ENCODE results near the gene EPN2. TPM values are rescaled to one million over a fixed set of nuclear protein-coding genes. Genes with fewer than 3 reads are reported as not detected.

EPN2 gene
- total and polyA plus RNA-seq, 10 of the 15 experiments (the other 5 are each of a cell fraction or from before 2014, with no cell fraction given), result 0.26 to 8.4 (median 4.7) TPM

DNA sequence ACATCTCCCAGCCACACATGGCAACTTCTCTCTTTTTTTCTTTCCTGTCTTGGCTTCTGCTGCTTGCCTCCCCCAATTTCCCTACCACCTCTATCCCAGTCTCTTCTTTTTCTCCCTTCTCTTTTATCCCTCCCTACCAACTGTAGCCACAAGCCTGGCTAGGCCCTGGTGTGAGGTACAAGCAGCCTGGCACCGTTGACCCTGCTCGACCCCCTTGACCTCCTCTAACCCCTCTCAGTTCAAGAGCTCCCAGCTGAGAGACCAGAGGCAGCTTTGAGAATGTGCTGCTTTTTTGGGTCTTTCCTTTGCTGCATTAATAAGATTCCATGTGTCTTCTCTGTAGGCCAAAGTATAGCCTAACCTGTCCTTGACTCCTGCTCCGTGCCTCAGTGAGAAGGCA, 93.1 kb downstream of the EPN2 start:
- no peak overlapping the region for H2AFZ ChIP-seq (ENCODE audit: control insufficient read depth, low read depth, low read length)
- no peak overlapping the region for H3K9ac ChIP-seq (ENCODE audit: control insufficient read depth, insufficient read depth, low read length)
- no TSS peak for BruUV-seq (replicated peaks)
- ATAC-seq, result no peak
- ChIA-PET CTCF (interaction anchor here (1.2 kb wide), 1 partner anchor 24 kb away, joined by 3 read pairs; no protein-coding TSS in a partner anchor), SMC1A (ENCODE audit: uncharacterized antibody, unreplicated experiment) (interaction anchor here (1.1 kb wide), 1 partner anchor 103 kb away, joined by 3 read pairs; no protein-coding TSS in a partner anchor), RAD21 (ENCODE audit: unreplicated experiment) (interaction anchor here (1.2 kb wide), 1 partner anchor 116 kb away, joined by 3 read pairs; no protein-coding TSS in a partner anchor), POLR2A (no interaction called here)
- H4K20me1 ChIP-seq (ENCODE audit: control insufficient read depth, insufficient read depth), result no peaks in the 10 kb centered on the region
- H3K36me3 ChIP-seq (ENCODE audit: control insufficient read depth in 2 of 2, insufficient read depth in 2 of 2, low read length in 1 of 2), result no peaks in the 10 kb centered on the region
- H3K4me3 ChIP-seq, result no peak overlapping the region
- no peak overlapping the region for H3K4me2 ChIP-seq (ENCODE audit: control insufficient read depth, insufficient read depth)
- H3K9me3 ChIP-seq (replicated peaks; ENCODE audit: control insufficient read depth, insufficient read depth, low read length), result no peaks in the 10 kb centered on the region
- intact Hi-C loops (cut with micrococcal nuclease; ENCODE audit: unreplicated experiment) (no loop called here), in situ Hi-C loops (cut with MboI) (no loop called here)
- no peak for FAIRE-seq
- H3K79me2 ChIP-seq (ENCODE audit: control insufficient read depth, insufficient read depth, low read length), result no peaks in the 10 kb centered on the region
- no peaks in the 10 kb centered on the region; a peak in 2 of 4 replicates for H3K27me3 ChIP-seq (replicated peaks in 1 of 2; ENCODE audit: control insufficient read depth in 2 of 2, insufficient read depth in 2 of 2, low read length in 1 of 2)
- no peak for DNase-seq (ENCODE audit: low read depth, low spot score)
- no peak overlapping the region for H3K27ac ChIP-seq (ENCODE audit: control insufficient read depth, insufficient read depth)
- TF ChIP-seq, protein P1, sequence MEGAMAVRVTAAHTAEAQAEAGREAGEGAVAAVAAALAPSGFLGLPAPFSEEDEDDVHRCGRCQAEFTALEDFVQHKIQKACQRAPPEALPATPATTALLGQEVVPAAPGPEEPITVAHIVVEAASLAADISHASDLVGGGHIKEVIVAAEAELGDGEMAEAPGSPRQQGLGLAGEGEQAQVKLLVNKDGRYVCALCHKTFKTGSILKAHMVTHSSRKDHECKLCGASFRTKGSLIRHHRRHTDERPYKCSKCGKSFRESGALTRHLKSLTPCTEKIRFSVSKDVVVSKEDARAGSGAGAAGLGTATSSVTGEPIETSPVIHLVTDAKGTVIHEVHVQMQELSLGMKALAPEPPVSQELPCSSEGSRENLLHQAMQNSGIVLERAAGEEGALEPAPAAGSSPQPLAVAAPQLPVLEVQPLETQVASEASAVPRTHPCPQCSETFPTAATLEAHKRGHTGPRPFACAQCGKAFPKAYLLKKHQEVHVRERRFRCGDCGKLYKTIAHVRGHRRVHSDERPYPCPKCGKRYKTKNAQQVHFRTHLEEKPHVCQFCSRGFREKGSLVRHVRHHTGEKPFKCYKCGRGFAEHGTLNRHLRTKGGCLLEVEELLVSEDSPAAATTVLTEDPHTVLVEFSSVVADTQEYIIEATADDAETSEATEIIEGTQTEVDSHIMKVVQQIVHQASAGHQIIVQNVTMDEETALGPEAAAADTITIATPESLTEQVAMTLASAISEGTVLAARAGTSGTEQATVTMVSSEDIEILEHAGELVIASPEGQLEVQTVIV (IDR thresholded peaks at IDR 0.05; ENCODE audit: borderline replicate concordance, partially characterized antibody), result no peak
- TF ChIP-seq, protein P2, sequence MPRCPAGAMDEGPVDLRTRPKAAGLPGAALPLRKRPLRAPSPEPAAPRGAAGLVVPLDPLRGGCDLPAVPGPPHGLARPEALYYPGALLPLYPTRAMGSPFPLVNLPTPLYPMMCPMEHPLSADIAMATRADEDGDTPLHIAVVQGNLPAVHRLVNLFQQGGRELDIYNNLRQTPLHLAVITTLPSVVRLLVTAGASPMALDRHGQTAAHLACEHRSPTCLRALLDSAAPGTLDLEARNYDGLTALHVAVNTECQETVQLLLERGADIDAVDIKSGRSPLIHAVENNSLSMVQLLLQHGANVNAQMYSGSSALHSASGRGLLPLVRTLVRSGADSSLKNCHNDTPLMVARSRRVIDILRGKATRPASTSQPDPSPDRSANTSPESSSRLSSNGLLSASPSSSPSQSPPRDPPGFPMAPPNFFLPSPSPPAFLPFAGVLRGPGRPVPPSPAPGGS (IDR thresholded peaks at IDR 0.05; ENCODE audit: borderline replicate concordance, insufficient read depth, low read depth, low read length, poor library complexity, severe bottlenecking), result no peak
- TF ChIP-seq, protein P3, sequence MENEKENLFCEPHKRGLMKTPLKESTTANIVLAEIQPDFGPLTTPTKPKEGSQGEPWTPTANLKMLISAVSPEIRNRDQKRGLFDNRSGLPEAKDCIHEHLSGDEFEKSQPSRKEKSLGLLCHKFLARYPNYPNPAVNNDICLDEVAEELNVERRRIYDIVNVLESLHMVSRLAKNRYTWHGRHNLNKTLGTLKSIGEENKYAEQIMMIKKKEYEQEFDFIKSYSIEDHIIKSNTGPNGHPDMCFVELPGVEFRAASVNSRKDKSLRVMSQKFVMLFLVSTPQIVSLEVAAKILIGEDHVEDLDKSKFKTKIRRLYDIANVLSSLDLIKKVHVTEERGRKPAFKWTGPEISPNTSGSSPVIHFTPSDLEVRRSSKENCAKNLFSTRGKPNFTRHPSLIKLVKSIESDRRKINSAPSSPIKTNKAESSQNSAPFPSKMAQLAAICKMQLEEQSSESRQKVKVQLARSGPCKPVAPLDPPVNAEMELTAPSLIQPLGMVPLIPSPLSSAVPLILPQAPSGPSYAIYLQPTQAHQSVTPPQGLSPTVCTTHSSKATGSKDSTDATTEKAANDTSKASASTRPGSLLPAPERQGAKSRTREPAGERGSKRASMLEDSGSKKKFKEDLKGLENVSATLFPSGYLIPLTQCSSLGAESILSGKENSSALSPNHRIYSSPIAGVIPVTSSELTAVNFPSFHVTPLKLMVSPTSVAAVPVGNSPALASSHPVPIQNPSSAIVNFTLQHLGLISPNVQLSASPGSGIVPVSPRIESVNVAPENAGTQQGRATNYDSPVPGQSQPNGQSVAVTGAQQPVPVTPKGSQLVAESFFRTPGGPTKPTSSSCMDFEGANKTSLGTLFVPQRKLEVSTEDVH (IDR thresholded peaks at IDR 0.05; ENCODE audit: low read depth, partially characterized antibody), result no peak
- no peak for TF ChIP-seq PAX5 (IDR thresholded peaks at IDR 0.05; ENCODE audit: borderline replicate concordance, low read depth, low read length)
- TF ChIP-seq ZNF207 (IDR thresholded peaks at IDR 0.05; ENCODE audit: borderline replicate concordance), result no peak
- no peak for TF ChIP-seq PML (IDR thresholded peaks at IDR 0.05; ENCODE audit: low read length)
- TF ChIP-seq IKZF1 (conservative IDR thresholded peaks at IDR 0.05), result no peak
- TF ChIP-seq POLR2AphosphoS5 (IDR thresholded peaks at IDR 0.05; ENCODE audit: low read length), result no peak
- 54% methylated on average over 3 of the region's 3 CpGs for WGBS (ENCODE audit: insufficient coverage, insufficient replicate concordance, low lambda C conversion rate, missing lambda C conversion rate)
- peaks cover 5% of the 10 kb centered on the region for H3K4me1 ChIP-seq (ENCODE audit: control insufficient read depth, insufficient read depth, low read length)

Data from GM12878 (cell line).